Neural progenitor cell (in vitro differentiated cells): Measurements from ENCODE around the gene AAMP. TPM values are rescaled to one million over a fixed set of nuclear protein-coding genes. Genes with fewer than 3 reads are reported as not detected.
A peak's percentile ranks its signal among the peaks of the same experiment; 100 is the strongest.

ENCODE experiments used
- DNase-seq: peaks from one replicate; pipeline ENCODE4 v3.0.0-alpha.2; 2016; ENCODE audit warnings: low spot score
- H2AFZ ChIP-seq: fragments of 200-600 bp; sonication (generic); replicated peaks from 2 replicates; pipeline ENCODE4 v1.6.1; 2016; ENCODE audit warnings: antibody characterized with exemption
- H3F3A ChIP-seq: fragments of 200-600 bp; sonication (generic); 2 replicates; pipeline ENCODE4 v1.6.1; 2016; ENCODE audit warnings: antibody characterized with exemption, low read depth
- H3K27ac ChIP-seq: fragments of 200-600 bp; sonication (generic); 2 replicates; pipeline ENCODE4 v1.5.1; 2016; ENCODE audit warnings: mild to moderate bottlenecking
- H3K27me3 ChIP-seq: fragments of 200-600 bp; sonication (generic); 2 replicates; pipeline ENCODE4 v1.6.1; 2016; ENCODE audit warnings: mild to moderate bottlenecking, moderate library complexity
- H3K36me3 ChIP-seq: fragments of 200-600 bp; sonication (generic); 2 replicates; pipeline ENCODE4 v1.5.1; 2016
- H3K4me1 ChIP-seq: fragments of 200-600 bp; sonication (generic); 2 replicates; pipeline ENCODE4 v1.6.1; 2016; ENCODE audit warnings: mixed run types
- H3K4me2 ChIP-seq: fragments of 200-600 bp; sonication (generic); 2 replicates; pipeline ENCODE4 v1.6.1; 2016
- H3K4me3 ChIP-seq: fragments of 200-600 bp; sonication (generic); 2 replicates; pipeline ENCODE4 v1.5.1; 2016
- H3K79me2 ChIP-seq: fragments of 200-600 bp; sonication (generic); 2 replicates; pipeline ENCODE4 v1.6.1; 2016; ENCODE audit warnings: low read depth
- H3K9ac ChIP-seq: fragments of 200-600 bp; sonication (generic); 2 replicates; pipeline ENCODE4 v1.6.1; 2016
- H3K9me3 ChIP-seq: fragments of 200-600 bp; sonication (generic); 2 replicates; pipeline ENCODE4 v1.5.1; 2016; ENCODE audit warnings: low read depth
- H4K20me1 ChIP-seq: fragments of 200-600 bp; sonication (generic); 2 replicates; pipeline ENCODE4 v1.6.1; 2016; ENCODE audit warnings: low read depth
- H3K27ac Mint-ChIP-seq: 3 replicates; pipeline ENCODE4 v1.8.0; 2021; ENCODE audit warnings: mixed read lengths
- H3K27me3 Mint-ChIP-seq: 2 replicates; pipeline ENCODE4 v1.8.0; 2022; ENCODE audit warnings: low read depth, mild to moderate bottlenecking, inconsistent platforms, moderate library complexity, mixed read lengths; ENCODE audit not compliant: insufficient read depth
- H3K36me3 Mint-ChIP-seq: 3 replicates; pipeline ENCODE4 v1.8.0; 2021; ENCODE audit warnings: mixed read lengths
- H3K4me1 Mint-ChIP-seq: 3 replicates; pipeline ENCODE4 v1.8.0; 2021; ENCODE audit warnings: mixed read lengths
- H3K4me3 Mint-ChIP-seq: 3 replicates; pipeline ENCODE4 v1.8.0; 2021; ENCODE audit warnings: mild to moderate bottlenecking, moderate library complexity, mixed read lengths
- H3K9me3 Mint-ChIP-seq: 3 replicates; pipeline ENCODE4 v1.8.0; 2020; ENCODE audit warnings: mixed read lengths
- CTCF ChIP-seq: fragments of 200-600 bp; sonication (generic); IDR thresholded peaks from 2 replicates; pipeline ENCODE4 v1.5.1; 2017; ENCODE audit warnings: antibody characterized with exemption, mild to moderate bottlenecking
- EZH2 ChIP-seq: fragments of 200-600 bp; sonication (generic); IDR thresholded peaks from 2 replicates; pipeline ENCODE4 v1.6.1; 2017; ENCODE audit warnings: antibody characterized with exemption, mild to moderate bottlenecking, moderate library complexity
- EZH2phosphoT487 ChIP-seq: fragments of 200-600 bp; sonication (generic); IDR thresholded peaks from 2 replicates; pipeline ENCODE4 v1.6.1; 2017; ENCODE audit warnings: antibody characterized with exemption
- total RNA-seq: library from RNA; depleted of rRNA; stranded (reverse); fragments of >200 nt; gene quantifications from 2 replicates; pipeline ENCODE4 v1.2.3, GENCODE V29; 2015; ENCODE audit warnings: low replicate concordance

AAMP gene
- total RNA-seq, 1 donor from 2014 or later = 90.4 TPM

GRCh38 chr2:218262631-218263586, 7.0 kb downstream of the AAMP start:
- no peaks in the 10 kb centered on the region for H3K27me3 ChIP-seq
- H2AFZ ChIP-seq = no peak overlapping the region
- H3K36me3 ChIP-seq = no peaks in the 10 kb centered on the region
- H3K4me1 Mint-ChIP-seq = peaks cover 34% of the 10 kb centered on the region
- H3K4me3 Mint-ChIP-seq = no peak overlapping the region
- H3K36me3 Mint-ChIP-seq = peaks cover 8% of the 10 kb centered on the region
- H4K20me1 ChIP-seq = peaks cover 4% of the 10 kb centered on the region
- no peaks in the 10 kb centered on the region for H3K9me3 ChIP-seq
- peak overlapping the region; percentile 29 for H3K27ac Mint-ChIP-seq
- DNase-seq = no peak
- peaks cover 14% of the 10 kb centered on the region for H3F3A ChIP-seq
- H3K4me2 ChIP-seq = no peak overlapping the region
- no peak overlapping the region for H3K4me3 ChIP-seq
- no peak for TF ChIP-seq EZH2
- no peak for TF ChIP-seq CTCF
- no peak for TF ChIP-seq EZH2phosphoT487
- peaks cover 14% of the 10 kb centered on the region for H3K4me1 ChIP-seq
- H3K9me3 Mint-ChIP-seq = no peaks in the 10 kb centered on the region
- H3K79me2 ChIP-seq = peaks cover under 1% of the 10 kb centered on the region
- H3K9ac ChIP-seq = no peak overlapping the region
- peak overlapping the region; percentile 29 for H3K27ac ChIP-seq
- peaks cover 3% of the 10 kb centered on the region for H3K27me3 Mint-ChIP-seq

GRCh38 chr2:218262237-218262600, 7.7 kb downstream of the AAMP start:
- Histone ChIP-seq H2AFZ (no peak overlapping the region), H3K27me3 (no peaks in the 10 kb centered on the region), H4K20me1 (no peaks in the 10 kb centered on the region), H3F3A (peaks cover 18% of the 10 kb centered on the region), H3K9ac (no peak overlapping the region), H3K4me2 (no peak overlapping the region), H3K36me3 (no peaks in the 10 kb centered on the region), H3K4me1 (peaks cover 14% of the 10 kb centered on the region), H3K79me2 (no peaks in the 10 kb centered on the region), H3K4me3 (no peak overlapping the region), H3K9me3 (no peaks in the 10 kb centered on the region), H3K27ac (peak overlapping the region; percentile 29)
- Mint-ChIP-seq H3K4me3 (no peak overlapping the region), H3K27me3 (peaks cover 3% of the 10 kb centered on the region), H3K9me3 (no peaks in the 10 kb centered on the region), H3K4me1 (peaks cover 34% of the 10 kb centered on the region), H3K36me3 (peaks cover 8% of the 10 kb centered on the region), H3K27ac (peak overlapping the region; percentile 37)
- TF ChIP-seq EZH2 (no peak), CTCF (no peak), EZH2phosphoT487 (no peak)
- no peak for DNase-seq

GRCh38 chr2:218261423-218262236, 8.3 kb downstream of the AAMP start:
- H3K4me3 Mint-ChIP-seq = peak overlapping the region; percentile 61
- no peak overlapping the region for H2AFZ ChIP-seq

More at GRCh38 chr2:218261423-218262236, 8.3 kb downstream of the AAMP start:
- Histone ChIP-seq H4K20me1 (no peaks in the 10 kb centered on the region), H3F3A (peaks cover 19% of the 10 kb centered on the region), H3K27ac (no peak overlapping the region), H3K4me1 (peaks cover 14% of the 10 kb centered on the region), H3K4me3 (no peak overlapping the region), H3K9ac (no peak overlapping the region), H3K4me2 (peak overlapping the region; percentile 11), H3K27me3 (no peaks in the 10 kb centered on the region), H3K9me3 (no peaks in the 10 kb centered on the region), H3K79me2 (no peaks in the 10 kb centered on the region), H3K36me3 (no peaks in the 10 kb centered on the region)
- TF ChIP-seq CTCF = no peak
- TF ChIP-seq EZH2phosphoT487 = no peak
- no peak for TF ChIP-seq EZH2
- no peaks in the 10 kb centered on the region for H3K9me3 Mint-ChIP-seq
- peak overlapping the region; percentile 84 for H3K27ac Mint-ChIP-seq
- H3K36me3 Mint-ChIP-seq = peaks cover 8% of the 10 kb centered on the region
- peak; percentile 23 for DNase-seq
- peaks cover 34% of the 10 kb centered on the region for H3K4me1 Mint-ChIP-seq
- peaks cover 6% of the 10 kb centered on the region for H3K27me3 Mint-ChIP-seq
